GM21825 (cell line): ENCODE results near the gene GALK2.
"Not testable (repeated sequence)": the region's sequence is repeated elsewhere in the genome, so short reads cannot be mapped to it uniquely, and the experiment has no call there.

Experiments
- ATAC-seq: cut with Tn5 transposase; IDR thresholded peaks from one replicate; pipeline ENCODE4 v1.9.1; 2021; ENCODE audit warnings: mild to moderate bottlenecking, moderate library complexity; ENCODE audit not compliant: unreplicated experiment

Gene GALK2

DNA sequence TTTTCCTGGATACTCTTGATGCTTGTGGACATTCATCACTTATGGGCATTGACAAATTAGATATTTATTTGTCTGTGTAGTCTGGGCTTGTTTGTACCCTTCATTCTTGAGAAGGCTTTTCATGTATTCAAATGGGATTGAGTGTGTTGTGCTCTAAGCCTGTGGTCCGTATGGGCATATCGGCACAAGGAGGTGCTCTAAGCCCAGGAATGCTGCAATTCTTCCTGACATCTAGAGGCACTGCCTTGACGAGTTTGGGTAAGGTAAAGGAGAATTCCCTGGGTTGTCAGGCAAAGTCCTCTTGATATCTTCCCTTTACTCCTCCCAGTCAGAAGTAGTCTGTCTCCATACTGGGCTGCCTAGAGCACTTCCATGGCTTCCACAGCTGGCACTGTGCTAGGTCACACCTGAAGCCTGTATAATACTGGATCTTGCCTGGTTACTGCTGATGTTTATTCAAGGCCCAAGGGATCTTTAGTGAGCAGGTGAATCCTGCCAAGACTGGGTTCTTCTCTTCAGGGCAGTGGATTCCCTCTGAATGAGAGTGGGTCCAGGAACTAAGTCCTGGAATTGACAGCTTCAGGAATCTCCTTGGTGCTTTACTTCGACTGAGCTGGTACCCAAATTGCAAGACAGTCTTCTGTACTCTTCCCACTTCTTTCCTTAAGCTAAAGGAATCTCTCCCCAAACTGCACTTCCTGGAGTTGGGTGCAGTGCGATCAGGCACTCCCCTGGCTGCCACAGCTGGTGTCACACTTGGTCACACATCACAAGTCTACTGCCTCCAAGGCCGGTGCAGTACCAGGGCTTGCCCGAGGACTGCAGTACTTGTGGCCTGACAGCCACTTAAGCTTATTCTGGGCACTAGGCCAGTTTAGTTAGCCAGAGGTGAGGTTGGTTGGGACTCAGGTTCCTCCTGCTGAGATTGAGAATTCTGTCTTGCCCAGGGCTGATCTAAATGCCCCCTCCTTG lies 46.0 kb downstream of the GALK2 start:
- ATAC-seq: peak; percentile 100

DNA sequence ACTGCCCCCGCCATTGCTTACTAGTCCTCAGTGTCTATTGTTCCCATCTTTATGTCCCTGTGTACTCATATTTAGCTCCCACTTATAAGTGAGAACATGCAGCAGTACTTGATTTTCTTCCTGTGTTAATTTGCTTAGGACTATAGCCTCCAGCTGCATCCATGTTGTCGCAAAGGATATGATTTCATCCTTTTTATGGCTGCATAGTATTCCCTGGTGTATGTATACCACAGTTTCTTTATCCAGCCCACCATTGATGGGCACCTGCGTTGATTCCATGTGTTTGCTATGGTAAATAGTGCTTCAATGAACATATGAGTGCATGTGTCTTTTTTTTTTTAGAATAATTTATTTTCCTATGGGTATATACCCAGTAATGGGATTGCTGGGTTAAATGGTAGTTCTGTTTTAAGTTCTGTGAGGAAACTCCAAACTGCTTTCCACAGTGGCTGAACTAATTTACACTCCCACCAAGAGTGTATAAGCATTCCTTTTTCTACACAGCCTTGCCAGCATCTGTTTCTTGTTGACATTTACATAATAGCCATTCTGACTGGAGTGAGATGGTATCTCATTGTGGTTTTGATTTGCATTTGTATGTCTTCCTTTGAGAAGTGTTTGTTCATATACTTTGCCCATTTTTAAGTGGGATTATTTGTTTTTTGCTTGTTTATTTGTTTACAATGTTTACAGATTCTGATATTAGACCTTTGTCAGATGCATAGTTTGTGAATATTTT lies 53.7 kb downstream of the GALK2 start:
- no peak for ATAC-seq

DNA sequence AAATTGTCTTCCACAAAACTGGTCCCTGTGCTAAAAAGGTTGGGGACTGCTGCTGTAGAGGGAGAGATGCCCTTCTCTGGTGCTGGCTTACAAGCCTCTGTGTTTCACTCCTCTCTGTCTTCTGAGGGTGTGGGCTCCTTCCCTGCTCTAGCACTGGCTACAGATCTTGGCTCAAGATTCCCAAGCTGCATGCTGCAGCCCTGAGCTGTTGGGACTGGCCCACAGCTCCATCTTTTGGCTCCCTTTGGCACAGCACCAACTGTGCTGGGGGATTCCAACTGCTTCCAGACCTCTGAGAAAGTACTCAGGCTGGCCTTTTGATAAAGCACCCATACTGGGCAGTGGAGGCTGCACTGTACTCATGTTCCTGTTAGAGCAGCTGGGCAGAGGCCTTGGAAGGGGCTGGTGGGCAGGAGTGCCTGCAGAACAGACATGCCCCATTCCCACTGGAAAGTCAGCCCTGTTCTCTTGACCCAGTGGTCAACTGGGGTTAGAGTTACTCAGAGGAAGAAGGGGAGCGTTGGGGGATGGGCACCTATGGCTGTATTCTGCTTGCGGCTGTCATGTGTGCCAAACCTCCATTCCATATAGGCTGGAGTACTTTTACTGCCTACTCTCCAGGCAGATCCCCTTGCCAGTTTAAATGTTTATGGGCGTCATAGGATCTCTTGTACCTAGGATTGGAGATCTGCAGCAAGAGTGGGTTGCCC lies 55.7 kb downstream of the GALK2 start:
- ATAC-seq: no peak

DNA sequence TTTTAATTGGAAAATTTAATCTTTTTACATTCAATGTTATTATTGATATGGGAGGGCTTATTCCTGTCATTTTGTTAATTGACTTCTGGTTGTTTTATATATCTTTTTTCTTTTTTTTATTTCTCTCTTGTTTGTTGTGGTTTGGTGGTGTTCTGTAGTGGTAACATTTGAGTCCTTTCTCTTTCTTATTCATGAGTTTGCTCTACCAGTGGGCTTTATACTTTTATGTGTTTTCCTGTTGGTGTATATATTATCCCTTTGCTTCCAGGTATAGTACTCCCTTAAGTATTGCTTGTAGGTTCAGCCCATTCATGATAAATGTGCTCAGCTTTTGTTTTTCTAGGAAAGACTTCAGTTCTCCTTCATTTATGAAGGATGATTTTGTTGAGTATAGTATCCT lies 57.6 kb downstream of the GALK2 start:
- ATAC-seq: no peak

DNA sequence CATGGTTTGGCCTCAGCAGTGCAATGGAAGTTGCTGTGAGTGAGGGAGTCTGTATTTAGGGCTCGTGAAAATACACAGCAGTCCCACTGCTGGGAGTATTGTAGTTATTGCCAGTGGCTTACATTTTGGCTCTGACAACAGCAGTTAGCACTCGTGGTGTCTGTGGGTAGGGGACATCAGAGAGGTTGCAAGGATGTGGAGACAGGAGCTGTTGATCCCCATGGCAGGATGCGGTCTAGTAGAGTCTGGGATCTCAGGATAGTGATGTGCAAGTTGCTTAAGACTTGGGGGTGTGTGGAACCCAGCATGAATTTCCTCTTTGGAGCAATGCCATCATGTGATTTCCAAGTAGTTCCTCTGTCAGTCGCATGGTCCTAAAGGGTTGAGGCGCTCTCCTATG lies 59.9 kb downstream of the GALK2 start:
- ATAC-seq: no peak

DNA sequence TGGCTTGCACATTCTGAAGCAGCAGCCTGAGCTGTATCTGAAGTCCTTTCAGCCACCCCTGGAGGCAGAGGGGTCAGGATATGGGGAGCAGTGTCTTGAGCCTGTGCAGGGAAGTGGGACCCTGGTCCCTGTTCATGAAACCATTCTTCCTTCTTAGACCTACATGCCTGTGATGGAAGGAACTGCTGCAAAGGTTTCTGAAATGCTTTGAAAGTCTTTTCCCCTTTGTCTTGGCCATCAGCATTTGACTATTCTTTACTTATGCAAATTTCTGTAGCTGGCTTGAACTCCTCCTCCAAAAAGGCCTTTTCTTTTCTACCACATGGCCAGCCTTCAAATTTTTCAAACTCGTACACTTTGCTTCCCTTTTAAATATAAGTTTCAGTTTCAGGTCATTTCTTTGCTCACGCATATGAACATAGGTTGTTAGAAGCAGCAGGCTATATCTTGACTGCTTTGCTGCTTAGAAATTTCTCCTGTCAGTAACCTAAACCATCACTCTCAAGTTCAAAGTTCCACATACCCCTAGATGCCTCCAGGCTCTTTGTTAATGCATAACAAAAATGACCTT lies 62.3 kb downstream of the GALK2 start:
- no peak for ATAC-seq

DNA sequence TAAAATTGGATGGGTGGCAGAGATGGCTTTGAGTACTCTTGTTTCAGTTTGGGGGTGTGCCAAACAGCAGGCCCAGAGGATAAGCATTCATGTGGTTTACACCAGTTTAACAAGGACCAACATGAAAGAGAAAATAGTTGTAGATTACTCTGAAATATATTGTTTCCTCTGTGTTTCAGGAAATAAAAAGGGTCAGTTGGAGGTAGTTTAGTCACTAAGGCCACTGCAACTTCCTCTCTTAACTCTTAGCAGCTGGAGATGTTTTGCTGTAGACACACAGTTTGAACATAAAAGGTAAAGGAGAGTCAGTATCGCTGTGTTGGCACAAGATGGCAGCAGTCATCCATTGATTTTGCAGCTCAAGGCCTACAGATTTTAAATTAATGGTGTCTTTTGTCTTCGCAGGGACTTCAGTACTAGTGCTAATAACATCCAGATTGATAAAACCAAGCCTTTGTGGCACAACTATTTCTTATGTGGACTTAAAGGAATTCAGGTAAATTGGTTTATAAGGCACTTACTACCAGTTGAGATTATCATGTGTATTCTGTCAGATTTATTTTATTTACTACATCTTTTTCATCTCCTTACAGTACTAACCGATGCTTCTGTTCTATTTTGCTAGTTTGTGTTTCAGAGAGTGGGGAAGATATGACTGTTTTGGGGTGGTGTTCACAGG lies 65.5 kb downstream of the GALK2 start:
- ATAC-seq: peak; percentile 86

DNA sequence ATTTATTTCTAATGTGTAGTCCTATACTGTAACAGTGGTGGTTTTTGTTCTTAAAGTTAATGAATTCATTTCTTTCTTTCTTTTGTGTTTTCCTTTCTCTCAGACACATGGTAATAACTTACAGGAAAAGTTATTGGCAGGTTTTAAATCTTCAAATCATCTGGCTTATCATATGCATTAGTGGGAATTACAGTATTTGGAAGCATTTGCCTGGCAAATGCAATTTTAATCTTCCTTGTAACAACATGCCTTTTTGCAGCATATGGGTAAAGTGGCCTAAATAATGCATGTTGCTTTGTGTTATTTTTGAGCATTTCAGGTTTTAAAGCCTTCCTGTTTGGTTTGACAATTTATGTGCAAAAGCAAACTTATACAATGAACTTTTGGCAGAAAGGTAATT lies 66.8 kb downstream of the GALK2 start:
- no peak for ATAC-seq

DNA sequence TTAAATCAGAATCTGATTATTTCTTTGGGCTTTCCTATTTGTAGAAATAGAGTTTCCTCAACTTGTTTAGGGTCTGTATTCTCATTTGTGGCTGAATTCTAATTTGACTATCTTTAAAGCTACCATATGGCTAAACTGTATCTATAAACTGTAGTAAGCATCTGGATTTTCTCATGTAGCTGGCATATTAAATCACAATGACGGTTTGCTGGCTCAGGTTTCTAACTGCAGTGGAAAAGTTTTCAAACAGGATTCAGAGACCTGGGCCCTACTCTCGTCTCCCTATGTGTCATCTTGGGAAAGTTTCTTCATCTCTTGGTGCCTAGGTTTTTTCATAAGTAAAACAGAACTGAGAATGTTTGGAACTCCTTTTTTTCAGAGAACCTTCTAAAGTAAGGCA lies 68.3 kb downstream of the GALK2 start:
- ATAC-seq: no peak

DNA sequence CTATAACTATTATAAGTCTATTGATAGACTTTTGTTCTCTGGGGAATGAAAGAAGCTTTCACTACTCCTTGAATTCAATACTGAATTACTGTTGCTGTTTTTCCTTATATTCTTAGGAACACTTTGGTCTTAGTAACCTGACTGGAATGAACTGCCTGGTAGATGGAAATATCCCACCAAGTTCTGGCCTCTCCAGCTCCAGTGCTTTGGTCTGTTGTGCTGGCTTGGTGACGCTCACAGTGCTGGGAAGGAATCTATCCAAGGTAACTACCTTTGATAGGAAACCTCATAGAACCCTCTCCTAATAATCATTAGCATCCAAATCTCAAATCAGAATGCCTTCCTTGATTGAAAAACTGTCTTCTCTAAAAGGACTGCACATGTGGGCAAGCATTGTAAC lies 69.1 kb downstream of the GALK2 start:
- no peak for ATAC-seq

DNA sequence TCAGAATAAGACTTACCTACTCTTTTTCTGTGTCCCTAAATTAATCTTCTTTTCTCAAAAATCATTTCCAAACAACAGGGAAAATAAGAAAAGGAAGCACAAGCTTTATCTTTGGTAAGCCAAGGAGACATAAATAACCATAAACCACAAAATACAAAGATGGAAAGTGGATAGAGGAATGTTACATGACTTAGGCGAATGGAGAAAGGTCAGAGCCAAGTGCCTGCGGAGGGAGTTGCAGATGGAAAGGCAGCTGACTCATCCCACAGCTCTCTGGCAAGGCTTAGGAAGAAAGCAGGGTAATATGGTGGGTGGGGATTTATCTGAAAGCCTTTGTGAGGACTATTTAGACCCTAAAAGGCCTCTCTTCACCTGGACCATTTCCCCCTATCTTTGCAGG lies 72.8 kb downstream of the GALK2 start:
- no peak for ATAC-seq

DNA sequence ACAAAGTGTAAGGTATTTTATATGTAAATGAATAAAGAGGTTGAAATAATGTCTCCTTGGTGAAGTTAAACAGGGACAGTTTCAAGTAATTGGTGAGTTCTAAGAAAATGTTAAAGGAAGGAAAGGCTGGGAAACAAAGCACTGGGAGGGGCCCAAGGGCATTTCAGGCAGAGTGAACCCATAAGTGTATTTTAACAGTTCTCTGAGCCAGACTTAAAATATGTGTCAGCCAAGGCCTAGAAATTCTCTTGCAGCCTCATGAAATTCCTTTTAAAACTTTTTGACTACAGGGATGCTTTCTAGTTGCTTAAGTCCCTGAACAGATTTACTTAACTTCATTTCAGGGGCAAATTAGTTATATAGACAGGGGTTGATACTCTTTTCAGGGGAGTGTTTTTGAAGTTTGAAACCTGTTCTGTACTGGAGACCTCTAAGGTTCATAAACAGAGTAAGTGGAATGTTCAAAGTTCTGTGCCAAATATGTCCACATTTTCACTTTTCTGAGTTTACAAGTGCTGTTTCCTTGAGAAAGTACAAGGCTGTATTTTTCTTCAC lies 77.6 kb downstream of the GALK2 start:
- no peak for ATAC-seq

DNA sequence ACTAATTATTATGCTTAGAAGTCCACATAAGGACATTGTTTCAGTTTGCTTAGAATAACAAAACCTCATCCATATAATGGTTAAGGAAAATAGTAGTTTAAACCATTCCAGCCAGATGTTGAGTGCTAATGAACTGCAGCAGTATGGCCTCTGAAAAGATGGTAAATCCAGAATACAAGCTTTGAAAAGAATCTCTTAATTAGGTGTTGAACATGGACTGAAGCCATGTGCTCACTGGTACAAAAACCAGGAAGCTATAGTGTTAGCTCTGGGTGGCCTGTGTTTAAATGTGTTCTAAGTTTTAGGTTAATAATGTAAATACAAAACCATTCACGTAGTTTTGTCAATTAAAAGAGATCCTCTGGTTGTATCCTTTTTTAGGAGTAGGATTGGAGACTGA lies 78.2 kb downstream of the GALK2 start:
- no peak for ATAC-seq

DNA sequence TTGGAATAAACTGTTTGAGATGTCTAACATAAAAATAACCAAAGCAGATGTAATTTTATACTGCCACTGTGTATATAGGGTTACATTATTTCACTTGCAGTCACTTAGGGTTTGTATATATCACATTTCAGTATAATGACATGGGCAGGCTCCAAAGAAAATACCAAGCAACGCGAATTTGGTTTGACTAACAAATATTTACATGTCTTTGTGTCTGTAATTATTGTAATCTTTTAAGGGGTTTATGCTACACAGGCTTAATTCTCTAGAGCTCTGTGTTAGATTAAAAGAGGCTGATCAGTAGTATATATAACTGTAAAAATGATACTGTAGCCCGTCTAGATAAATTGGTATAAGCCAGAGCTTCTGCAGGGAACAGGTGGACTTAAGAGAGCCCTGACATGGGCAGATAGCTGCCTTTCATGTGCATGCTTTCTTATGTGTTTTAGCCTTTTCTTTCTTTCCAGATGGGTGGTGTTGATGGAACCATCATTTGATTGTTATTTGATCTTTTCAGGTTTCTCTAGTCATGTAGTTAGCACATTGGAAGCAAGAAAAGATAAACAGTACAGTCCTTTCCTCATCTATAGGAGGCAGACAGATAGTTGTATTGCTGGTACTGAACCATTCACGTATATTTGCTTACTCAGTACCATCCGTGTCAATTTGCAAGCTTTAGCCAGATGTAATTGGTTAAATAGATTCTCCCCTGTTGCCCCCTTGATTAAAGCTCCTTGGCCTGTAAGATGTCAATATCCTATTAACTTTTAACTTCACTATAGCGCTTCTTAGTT lies 86.1 kb downstream of the GALK2 start:
- no peak for ATAC-seq

DNA sequence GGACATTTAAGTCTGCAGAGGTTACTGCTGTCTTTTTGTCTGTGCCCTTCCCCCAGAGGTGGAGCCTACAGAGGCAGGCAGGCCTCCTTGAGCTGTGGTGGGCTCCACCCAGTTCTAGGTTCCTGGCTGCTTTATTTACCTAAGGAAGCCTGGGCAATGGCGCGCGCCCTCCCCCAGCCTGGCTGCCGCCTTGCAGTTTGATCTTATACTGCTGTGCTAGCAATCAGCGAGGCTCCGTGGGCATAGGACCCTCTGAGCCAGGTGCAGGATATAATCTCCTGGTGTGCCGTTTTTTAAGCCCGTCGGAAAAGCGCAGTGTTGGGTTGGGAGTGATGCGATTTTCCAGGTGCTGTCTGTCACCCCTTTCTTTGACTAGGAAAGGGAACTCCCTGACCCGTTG lies 95.1 kb downstream of the GALK2 start:
- ATAC-seq: not testable (repeated sequence)

DNA sequence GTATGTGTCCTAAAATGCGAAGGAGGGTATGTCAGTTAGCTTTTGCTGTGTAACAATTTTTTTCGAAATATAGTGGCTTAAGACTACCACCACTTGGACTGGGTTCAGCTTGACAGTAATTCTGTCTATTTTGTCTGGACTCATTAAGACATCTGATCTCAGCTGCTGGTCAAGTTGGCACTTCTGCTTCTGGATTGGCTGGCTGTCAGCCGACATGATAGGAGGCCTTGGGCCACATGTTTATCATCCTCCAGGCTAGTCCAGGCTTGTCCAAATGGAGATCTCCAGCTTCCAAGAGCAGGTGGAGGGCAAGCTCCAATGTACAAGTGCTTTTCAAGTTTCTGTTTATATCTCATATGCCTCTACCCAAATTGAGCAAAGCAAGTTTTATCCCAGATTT lies 95.9 kb downstream of the GALK2 start:
- no peak for ATAC-seq

DNA sequence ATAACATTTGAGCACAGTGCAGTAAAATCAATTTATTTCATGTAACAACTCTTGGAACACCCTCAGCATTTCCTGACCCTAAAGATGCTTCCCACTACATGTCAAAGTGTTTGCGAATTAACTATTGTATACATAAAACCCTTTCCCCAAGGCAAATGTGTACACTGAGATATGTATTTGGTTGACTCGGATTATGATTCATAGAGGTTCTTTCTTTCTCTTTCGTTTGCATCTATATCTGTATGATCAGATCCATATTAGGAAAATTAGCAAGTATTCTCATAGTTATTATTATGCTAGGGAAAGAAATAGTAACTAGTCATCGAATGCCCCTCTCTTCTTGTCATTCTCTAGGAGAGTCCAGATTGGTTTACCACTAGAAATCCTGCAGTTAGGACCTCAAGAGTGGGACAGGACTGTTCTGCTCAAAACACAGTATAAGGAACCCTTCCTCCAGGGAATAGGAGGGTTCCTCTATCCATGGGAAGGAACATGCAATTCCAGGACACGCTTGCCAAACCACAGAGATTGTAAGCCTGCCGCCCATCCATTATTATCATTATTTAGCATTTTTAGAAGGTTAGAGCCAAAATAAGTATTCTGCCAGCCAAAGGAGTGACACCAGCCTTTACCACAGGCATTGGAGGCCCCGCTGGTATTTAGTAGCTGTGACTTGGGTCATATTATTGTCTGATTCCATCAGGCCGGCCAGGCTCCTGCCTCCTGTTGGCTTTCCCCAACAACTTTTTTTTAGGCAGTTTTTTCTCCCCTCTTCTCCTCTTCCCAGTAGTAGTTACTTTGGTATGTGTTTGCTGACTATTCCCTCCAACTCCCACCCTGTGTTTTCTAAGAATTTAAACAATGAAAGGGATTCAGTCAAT lies 100.7 kb downstream of the GALK2 start:
- no peak for ATAC-seq

DNA sequence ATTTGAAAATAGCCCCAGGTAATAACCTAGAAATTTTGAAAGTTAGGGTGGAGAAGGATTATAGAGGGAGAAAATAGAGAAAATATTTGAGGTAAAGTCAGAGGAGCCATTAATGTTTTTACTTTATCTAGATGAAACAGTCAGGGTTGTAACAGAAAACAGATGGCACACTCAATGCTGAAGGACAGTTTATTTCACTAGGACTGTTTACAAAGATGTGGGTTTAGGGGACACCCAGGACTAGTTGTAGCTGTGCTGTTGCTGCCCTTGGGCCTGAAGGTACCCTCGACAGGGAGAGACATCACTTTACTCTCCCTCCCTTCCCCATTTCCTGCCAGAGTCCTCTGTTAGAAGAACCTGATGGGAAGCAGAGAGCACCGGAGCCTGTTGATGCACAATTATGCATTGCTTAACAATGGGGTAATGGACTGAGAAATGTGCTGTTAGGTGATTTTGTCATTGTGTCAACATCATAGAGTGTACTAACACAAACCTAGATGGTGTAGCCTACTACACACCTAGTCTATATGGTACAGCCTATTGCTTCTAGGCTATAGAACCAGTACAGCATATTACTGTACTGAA lies 103.8 kb downstream of the GALK2 start:
- no peak for ATAC-seq
